H1 (cell line): ENCODE results near the gene KIF1B. TPM values are rescaled to one million over a fixed set of nuclear protein-coding genes. Genes with fewer than 3 reads are reported as not detected.

ENCODE experiments used
- CTCF ChIA-PET: fragments of 300-600 bp; sonication (Branson Sonifier 250); formaldehyde crosslinking; loops from one replicate; lab custom pipeline; 2021; ENCODE audit not compliant: partially characterized antibody; lab: Charles Lee
- POLR2A ChIA-PET: fragments of 300-600 bp; sonication (Branson Sonifier 250); formaldehyde crosslinking; loops from one replicate; lab custom pipeline; 2021; ENCODE audit warnings: inconsistent platforms; ENCODE audit not compliant: partially characterized antibody; lab: Charles Lee
- DNase-seq, 2 experiments: peaks; one replicate each; pipeline versions ENCODE4 v3.0.0 to v3.0.0-alpha.2; 2010 to 2022; ENCODE audit warnings: low spot score in 2 of 2, low read depth in 1 of 2, mixed read lengths in 1 of 2
- FAIRE-seq: peaks from 2 replicates; lab custom pipeline; 2011; peaks lifted over from hg19 to GRCh38; lab: Jason Lieb, UNC
- H2AFZ ChIP-seq: 2 replicates; pipeline ENCODE4 v1.8.1; 2012; ENCODE audit warnings: low read length, inconsistent platforms
- H2AK5ac ChIP-seq: 2 replicates; pipeline ENCODE4 v1.6.1; 2013; ENCODE audit warnings: low read depth, low read length
- H2BK120ac ChIP-seq: replicated peaks from 2 replicates; pipeline ENCODE3; 2013; ENCODE audit warnings: low read depth, low read length, inconsistent platforms
- H2BK12ac ChIP-seq: 2 replicates; pipeline ENCODE4 v1.6.1; 2013; ENCODE audit warnings: low read depth, low read length
- H2BK15ac ChIP-seq: 2 replicates; pipeline ENCODE4 v1.6.1; 2013; ENCODE audit warnings: low read length
- H2BK20ac ChIP-seq: 2 replicates; pipeline ENCODE4 v1.6.1; 2013; ENCODE audit warnings: low read length
- H2BK5ac ChIP-seq: 2 replicates; pipeline ENCODE4 v1.6.1; 2013; ENCODE audit warnings: low read depth, low read length
- H3K14ac ChIP-seq: 2 replicates; pipeline ENCODE4 v1.6.1; 2013; ENCODE audit warnings: inconsistent platforms; ENCODE audit not compliant: insufficient read length
- H3K18ac ChIP-seq: 2 replicates; pipeline ENCODE4 v1.6.1; 2013; ENCODE audit warnings: low read length; ENCODE audit errors: extremely low read depth
- H3K23ac ChIP-seq: 2 replicates; pipeline ENCODE4 v1.6.1; 2013; ENCODE audit warnings: inconsistent platforms; ENCODE audit not compliant: insufficient read length
- H3K23me2 ChIP-seq: 2 replicates; pipeline ENCODE4 v1.6.1; 2013; ENCODE audit warnings: low read depth, low read length
- H3K27ac ChIP-seq: 2 replicates; pipeline ENCODE4 v1.6.1; 2011; ENCODE audit warnings: low read depth, low read length, inconsistent platforms
- H3K27me3 ChIP-seq, 4 experiments: replicated peaks in 1 of 4; 1 replicate in 1 of 4; 2 replicates in 3 of 4; pipeline versions ENCODE4 v1.6.1 to v1.8.1; 2011 to 2013; ENCODE audit warnings: low read length in 3 of 4, mild to moderate bottlenecking in 3 of 4, inconsistent platforms in 2 of 4, mixed read lengths in 2 of 4, moderate library complexity in 1 of 4; ENCODE audit not compliant: control insufficient read depth in 3 of 4, insufficient read depth in 3 of 4; ENCODE audit errors: extremely low read depth in 1 of 4
- H3K36me3 ChIP-seq, 4 experiments: 2 replicates each; pipeline versions ENCODE4 v1.6.1 to v1.8.1; 2011 to 2013; ENCODE audit warnings: mild to moderate bottlenecking in 4 of 4, low read length in 3 of 4, moderate library complexity in 2 of 4, control low read depth in 1 of 4, inconsistent platforms in 1 of 4; ENCODE audit not compliant: insufficient read depth in 4 of 4, control insufficient read depth in 2 of 4
- H3K4ac ChIP-seq: replicated peaks from 2 replicates; pipeline ENCODE3; 2013; ENCODE audit warnings: low read length, low read depth, mixed read lengths, inconsistent platforms; ENCODE audit not compliant: insufficient read length
- H3K4me1 ChIP-seq, 4 experiments: replicated peaks in 1 of 4; 1 replicate in 1 of 4; 2 replicates in 3 of 4; pipeline versions ENCODE4 v1.6.1 to v1.8.1; 2011 to 2013; ENCODE audit warnings: low read length in 3 of 4, inconsistent platforms in 2 of 4, mixed read lengths in 1 of 4; ENCODE audit not compliant: insufficient read depth in 4 of 4, control insufficient read depth in 3 of 4
- H3K4me2 ChIP-seq, 2 experiments: 2 replicates each; pipeline versions ENCODE4 v1.6.1 to v1.8.1; 2011 to 2013; ENCODE audit warnings: low read depth in 2 of 2, low read length in 2 of 2, control low read depth in 1 of 2, inconsistent platforms in 1 of 2, mild to moderate bottlenecking in 1 of 2; ENCODE audit not compliant: insufficient read depth in 1 of 2
- H3K4me3 ChIP-seq, 4 experiments: fragments of 200-600, 300-600 bp in 1 of 4; sonication (generic), shearing (Covaris generic), sonication (Bioruptor Twin) in 1 of 4; 2 replicates each; pipeline versions ENCODE4 v1.5.1 to v1.8.1; 2011 to 2016; ENCODE audit warnings: low read length in 4 of 4, low read depth in 3 of 4, control low read depth in 2 of 4, inconsistent platforms in 2 of 4, mild to moderate bottlenecking in 2 of 4, mixed read lengths in 1 of 4, moderate library complexity in 1 of 4; ENCODE audit not compliant: insufficient read depth in 2 of 4; ENCODE audit errors: extremely low read depth in 1 of 4
- H3K56ac ChIP-seq: replicated peaks from 2 replicates; pipeline ENCODE3; 2013; ENCODE audit warnings: low read depth, mild to moderate bottlenecking, mixed read lengths, low read length, inconsistent platforms; ENCODE audit not compliant: insufficient read length
- H3K79me1 ChIP-seq: 2 replicates; pipeline ENCODE4 v1.6.1; 2013; ENCODE audit warnings: low read depth, low read length, control low read depth
- H3K79me2 ChIP-seq, 2 experiments: 2 replicates each; pipeline versions ENCODE4 v1.6.1 to v1.8.1; 2012 to 2013; ENCODE audit warnings: low read length in 2 of 2, mild to moderate bottlenecking in 2 of 2, inconsistent platforms in 1 of 2; ENCODE audit not compliant: insufficient read depth in 2 of 2, control insufficient read depth in 1 of 2
- H3K9ac ChIP-seq, 4 experiments: replicated peaks in 1 of 4; 1 replicate in 1 of 4; 2 replicates in 3 of 4; pipeline versions ENCODE4 v1.6.1 to v1.8.1; 2011 to 2013; ENCODE audit warnings: low read depth in 3 of 4, low read length in 3 of 4, control low read depth in 2 of 4, mild to moderate bottlenecking in 2 of 4, moderate library complexity in 2 of 4, inconsistent platforms in 1 of 4; ENCODE audit errors: extremely low read depth in 1 of 4
- H3K9me3 ChIP-seq, 2 experiments: 2 replicates each; pipeline versions ENCODE4 v1.6.1 to v1.8.1; 2012 to 2013; ENCODE audit warnings: mild to moderate bottlenecking in 2 of 2, moderate library complexity in 2 of 2, control low read depth in 1 of 2, inconsistent platforms in 1 of 2, low read depth in 1 of 2, low read length in 1 of 2, mixed read lengths in 1 of 2; ENCODE audit not compliant: insufficient read depth in 2 of 2
- H4K20me1 ChIP-seq, 2 experiments: replicated peaks in 1 of 2; 2 replicates each; pipeline versions ENCODE3 to v1.8.1; 2011 to 2013; ENCODE audit warnings: inconsistent platforms in 2 of 2, low read length in 2 of 2, mild to moderate bottlenecking in 1 of 2; ENCODE audit not compliant: insufficient read depth in 2 of 2, control insufficient read depth in 1 of 2
- H4K5ac ChIP-seq: 2 replicates; pipeline ENCODE4 v1.6.1; 2013; ENCODE audit warnings: low read length, low read depth, mixed read lengths, inconsistent platforms; ENCODE audit not compliant: insufficient read length
- H4K8ac ChIP-seq: 2 replicates; pipeline ENCODE4 v1.8.0; 2013; ENCODE audit warnings: mild to moderate bottlenecking, moderate library complexity, low read length, inconsistent platforms; ENCODE audit not compliant: insufficient read depth; ENCODE audit errors: extremely low read depth
- H4K91ac ChIP-seq: replicated peaks from 2 replicates; pipeline ENCODE3; 2013; ENCODE audit warnings: low read length, mixed read lengths, inconsistent platforms; ENCODE audit not compliant: insufficient read length
- BCL11A ChIP-seq, 2 experiments: IDR thresholded peaks; one replicate each; pipeline ENCODE4 v1.6.1; 2011; ENCODE audit warnings: low read depth in 2 of 2, low read length in 2 of 2, mild to moderate bottlenecking in 2 of 2
- CBX8 ChIP-seq: fragments of 300-800, 300-1000 bp; sonication (generic); IDR thresholded peaks from 2 replicates; pipeline ENCODE4 v1.7.1; 2016; ENCODE audit warnings: low read depth, low read length, borderline replicate concordance
- HDAC6 ChIP-seq: IDR thresholded peaks from one replicate; pipeline ENCODE4 v1.7.1; 2012; ENCODE audit warnings: low read depth, mild to moderate bottlenecking, inconsistent platforms, low read length, moderate library complexity
- KDM5A ChIP-seq: fragments of 200-600 bp; IDR thresholded peaks from 2 replicates; pipeline ENCODE4 v1.7.1; 2012; ENCODE audit warnings: mild to moderate bottlenecking, low read length, inconsistent platforms, mixed read lengths
- RFX5 ChIP-seq: IDR thresholded peaks from 2 replicates; pipeline ENCODE4 v1.6.1; 2011; ENCODE audit warnings: low read depth, low read length, improper control_type of control experiment, borderline replicate concordance
- TCF12 ChIP-seq: IDR thresholded peaks from 2 replicates; pipeline ENCODE4 v1.6.1; 2011; ENCODE audit warnings: low read depth, mild to moderate bottlenecking, low read length
- ZNF274 ChIP-seq: IDR thresholded peaks from 2 replicates; pipeline ENCODE4 v1.7.0; 2012; ENCODE audit warnings: low read length, borderline replicate concordance; ENCODE audit errors: extremely low read depth
- WGBS, 2 experiments: shearing (Covaris generic) in 1 of 2; methylation state at CpG; one replicate each; pipeline versions ENCODE4 v1.1.6 to v1.1.7; 2013 to 2015; ENCODE audit warnings: low lambda C conversion rate in 2 of 2, mixed read lengths in 2 of 2, inconsistent platforms in 1 of 2, low coverage in 1 of 2, missing lambda C conversion rate in 1 of 2; ENCODE audit not compliant: insufficient replicate concordance in 2 of 2, insufficient coverage in 1 of 2, insufficient read length in 1 of 2; ENCODE audit errors: extremely low coverage in 1 of 2, missing lambda C conversion rate in 1 of 2; 5-methylcytosine and 5-hydroxymethylcytosine counted together
- polyA plus RNA-seq, 7 experiments: library from polyadenylated mRNA; depleted of rRNA in 3 of 7; stranded (reverse) in 5 of 7; unstranded in 2 of 7; fragments of >200 nt in 5 of 7; fragments of 200-250 nt in 2 of 7; gene quantifications; 1 replicate in 5 of 7; 2 replicates in 1 of 7; 4 replicates in 1 of 7; pipeline versions ENCODE4 v1.2.1 to v1.2.3, GENCODE V29; 2011 to 2013; ENCODE audit warnings: missing spikeins in 2 of 7, mixed read lengths in 2 of 7
- total RNA-seq: library from RNA; stranded (reverse); fragmentation: NEBNext Ultra II Directional; extraction: Animal tissue kit (Norgen Biotek cat#: 25700); gene quantifications from 2 replicates; pipeline ENCODE4 v1.2.1, GENCODE V29; 2021
- TF ChIP-seq, protein P1 (sequence below): IDR thresholded peaks from 2 replicates; pipeline ENCODE4 v1.6.1; 2011; ENCODE audit warnings: low read length, improper control_type of control experiment

The KIF1B gene
- total and polyA plus RNA-seq, 2 of the 8 experiments (the other 6 are each of a cell fraction or from before 2014, with no cell fraction given), result 39.1 to 74.2 TPM

DNA sequence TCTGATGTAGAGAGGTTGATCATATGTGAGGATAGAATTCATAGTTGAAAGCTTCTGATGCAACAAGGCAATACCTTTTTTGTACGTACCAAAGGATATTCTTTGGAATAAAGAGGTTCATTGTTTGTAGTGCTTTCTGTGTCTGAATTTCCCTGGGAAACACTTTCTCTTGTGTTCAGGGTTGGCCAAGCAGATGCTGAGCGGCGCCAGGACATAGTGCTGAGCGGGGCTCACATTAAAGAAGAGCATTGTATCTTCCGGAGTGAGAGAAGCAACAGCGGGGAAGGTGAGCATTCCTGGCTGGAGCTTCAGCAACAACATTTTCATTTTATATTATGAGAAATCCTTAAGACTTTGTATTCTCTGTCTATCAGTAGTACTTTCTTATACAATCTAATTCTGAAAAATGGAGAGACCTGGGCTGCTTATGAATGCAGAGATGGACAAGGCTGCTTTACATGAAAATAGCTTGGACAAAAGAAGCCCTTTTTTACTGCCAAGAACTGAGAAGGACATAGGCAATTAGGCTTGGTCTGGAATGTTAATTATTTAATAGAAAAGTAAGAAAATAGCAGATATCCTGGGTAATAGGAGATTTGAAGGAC is 85.2 kb downstream of the KIF1B start:
- Histone ChIP-seq H3K27me3 (no peaks in the 10 kb centered on the region), H3K79me2 (no peaks in the 10 kb centered on the region), H3K9me3 (no peaks in the 10 kb centered on the region), H2BK5ac (no peak overlapping the region), H3K27ac (no peak overlapping the region), H4K8ac (no peak overlapping the region), H3K4me2 (no peak overlapping the region), H3K18ac (no peak overlapping the region), H3K9ac (no peak overlapping the region), H2BK12ac (no peak overlapping the region), H2BK15ac (no peak overlapping the region), H3K23ac (no peak overlapping the region), H3K4me1 (no peaks in the 10 kb centered on the region), H3K23me2 (no peaks in the 10 kb centered on the region), H3K4ac (no peak overlapping the region), H4K5ac (no peak overlapping the region), H3K14ac (no peak overlapping the region), H4K91ac (no peak overlapping the region), H2AK5ac (no peak overlapping the region), H3K36me3 (peaks cover 9 to 63% (median 26%) of the 10 kb centered on the region in 4 experiments; a peak in 7 of 8 replicates), H3K79me1 (no peaks in the 10 kb centered on the region), H4K20me1 (no peaks in the 10 kb centered on the region), H3K56ac (no peak overlapping the region), H3K4me3 (no peak overlapping the region), H2BK20ac (no peak overlapping the region), H2BK120ac (no peak overlapping the region), H2AFZ (no peak overlapping the region)
- DNase-seq (no peak), FAIRE-seq (no peak)
- WGBS, 2 experiments, result 97% methylated on average over 6 of the region's 6 CpGs; no CpG with 5 or more reads in 1 of the 2 experiments
- ChIA-PET CTCF (no interaction called here), POLR2A (interaction anchor here (1.8 kb wide), 1 partner anchor 103 kb away, joined by 5 read pairs; no protein-coding TSS in a partner anchor)
- TF ChIP-seq CBX8, result no peak
- TF ChIP-seq, protein P1, sequence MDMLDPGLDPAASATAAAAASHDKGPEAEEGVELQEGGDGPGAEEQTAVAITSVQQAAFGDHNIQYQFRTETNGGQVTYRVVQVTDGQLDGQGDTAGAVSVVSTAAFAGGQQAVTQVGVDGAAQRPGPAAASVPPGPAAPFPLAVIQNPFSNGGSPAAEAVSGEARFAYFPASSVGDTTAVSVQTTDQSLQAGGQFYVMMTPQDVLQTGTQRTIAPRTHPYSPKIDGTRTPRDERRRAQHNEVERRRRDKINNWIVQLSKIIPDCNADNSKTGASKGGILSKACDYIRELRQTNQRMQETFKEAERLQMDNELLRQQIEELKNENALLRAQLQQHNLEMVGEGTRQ, result no peak
- TF ChIP-seq ZNF274, result no peak
- no peak for TF ChIP-seq RFX5
- no peak for TF ChIP-seq KDM5A
- TF ChIP-seq BCL11A (IDR thresholded peaks at IDR 0.05; ENCODE audit: low read depth in 2 of 2, low read length in 2 of 2), result no peak
- TF ChIP-seq HDAC6, result no peak
- no peak for TF ChIP-seq TCF12
